Activated CD4-positive, alpha-beta T cell treated with anti-CD3 and anti-CD28 coated beads, Interleukin-2, amount 50 U/mL, for 24 hours (primary cell): ENCODE data around the gene NUP43.
"Not testable (repeated sequence)": the region's sequence is repeated elsewhere in the genome, so short reads cannot be mapped to it uniquely, and the experiment has no call there.

ENCODE experiments used
- DNase-seq, 2 donors: peaks; one replicate each; pipeline ENCODE4 v3.0.0-alpha.2; 2020; ENCODE audit warnings: low read depth in 1 of 2, low spot score in 1 of 2

The NUP43 gene

GRCh38 chr6:149746147-149746946, at the start of gene NUP43:
Gene NUP43 (minus strand): TSS chr6:149746529. CDS start chr6:149746495, 34 bp downstream.
- DNase-seq = peak; percentile 88 to 90

GRCh38 chr6:149783551-149783950, 37.2 kb upstream of the NUP43 start:
- no peak for DNase-seq

GRCh38 chr6:149782337-149782736, 36.0 kb upstream of the NUP43 start:
- DNase-seq = no peak

GRCh38 chr6:149781715-149782114, 35.4 kb upstream of the NUP43 start:
- DNase-seq = no peak

- DNase-seq = no peak
Observed at GRCh38 chr6:149779644-149779963, 33.3 kb upstream of the NUP43 start.

- DNase-seq = no peak
Observed at GRCh38 chr6:149777624-149778023, 31.3 kb upstream of the NUP43 start.

GRCh38 chr6:149771925-149772324, 25.6 kb upstream of the NUP43 start:
- no peak for DNase-seq

GRCh38 chr6:149771185-149771584, 24.9 kb upstream of the NUP43 start:
- no peak for DNase-seq

GRCh38 chr6:149769676-149770075, 23.3 kb upstream of the NUP43 start:
- DNase-seq = no peak

- DNase-seq = no peak
Observed at GRCh38 chr6:149766156-149766769, 19.9 kb upstream of the NUP43 start.

GRCh38 chr6:149763866-149764265, 17.5 kb upstream of the NUP43 start:
- DNase-seq = no peak

GRCh38 chr6:149761438-149761837, 15.1 kb upstream of the NUP43 start:
- DNase-seq = no peak

- DNase-seq = no peak
Observed at GRCh38 chr6:149756261-149756636, 9.9 kb upstream of the NUP43 start.

GRCh38 chr6:149755300-149756260, 9.3 kb upstream of the NUP43 start:
- DNase-seq = no peak

GRCh38 chr6:149754548-149754947, 8.2 kb upstream of the NUP43 start:
- DNase-seq = no peak

GRCh38 chr6:149753374-149753637, 7.0 kb upstream of the NUP43 start:
- not testable (repeated sequence) for DNase-seq

- DNase-seq = no peak
Observed at GRCh38 chr6:149752600-149753373, 6.5 kb upstream of the NUP43 start.

GRCh38 chr6:149751920-149752319, 5.6 kb upstream of the NUP43 start:
- not testable (repeated sequence) for DNase-seq

GRCh38 chr6:149751239-149751638, 4.9 kb upstream of the NUP43 start:
- DNase-seq = no peak

- DNase-seq = peak; percentile 21 to 49
Observed at GRCh38 chr6:149750136-149750609, 3.8 kb upstream of the NUP43 start.

- peak; percentile 81 to 84 for DNase-seq
Observed at GRCh38 chr6:149749594-149750135, 3.3 kb upstream of the NUP43 start, which contains the start of gene PCMT1. Gene PCMT1 (plus strand): TSS chr6:149749741. CDS start chr6:149749902, 161 bp downstream.
